UCSD-AML1 (cell line): ENCODE results near the gene ACVR1.

ENCODE experiments used
- DNase-seq: peaks from one replicate; lab custom pipeline; 2025; ENCODE audit not compliant: unreplicated experiment; lab: John Stamatoyannopoulos, UW

Gene ACVR1

GRCh38 chr2:157857881-157858280 lies 18.2 kb downstream of the ACVR1 start:
- no peak for DNase-seq

DNA sequence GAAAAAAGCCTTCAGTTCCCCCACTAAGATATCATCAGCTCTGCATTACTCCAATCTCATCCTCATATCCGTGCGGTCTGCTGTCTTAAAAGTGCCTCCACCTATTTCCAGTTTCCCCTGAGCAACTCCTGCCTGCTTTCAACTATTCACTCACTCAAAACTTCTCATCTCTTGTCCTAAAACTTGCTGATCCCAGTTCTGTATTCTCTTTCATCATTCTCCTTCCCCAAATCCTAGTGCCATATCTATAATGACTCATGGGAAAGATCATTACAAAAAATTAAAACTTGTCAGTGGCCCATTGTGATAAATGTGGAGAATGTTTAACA lies 20.0 kb downstream of the ACVR1 start:
- no peak for DNase-seq

DNA sequence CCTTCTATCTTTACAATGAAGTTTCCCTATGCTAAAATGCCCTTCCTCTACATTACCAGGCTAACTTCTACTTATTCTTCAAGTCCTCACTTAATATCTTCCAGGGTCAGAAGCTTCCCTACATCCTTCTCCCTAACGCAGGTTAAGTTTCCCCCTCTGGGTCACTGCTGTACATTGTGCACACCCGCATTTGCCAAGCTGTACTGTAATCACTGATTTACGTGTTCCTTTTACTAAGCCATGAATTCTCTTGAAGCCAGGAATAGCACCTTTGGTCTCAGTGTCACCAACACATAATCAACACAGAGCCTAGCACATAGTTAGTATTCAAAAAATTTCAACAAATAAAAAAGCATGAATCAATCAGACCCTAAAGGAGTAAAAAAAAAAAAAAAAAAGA lies 22.3 kb downstream of the ACVR1 start:
- DNase-seq, result no peak

GRCh38 chr2:157853211-157853610 lies 22.9 kb downstream of the ACVR1 start:
- no peak for DNase-seq

- no peak for DNase-seq
These were observed 26.5 kb downstream of the ACVR1 start for GRCh38 chr2:157849591-157849990.

DNA sequence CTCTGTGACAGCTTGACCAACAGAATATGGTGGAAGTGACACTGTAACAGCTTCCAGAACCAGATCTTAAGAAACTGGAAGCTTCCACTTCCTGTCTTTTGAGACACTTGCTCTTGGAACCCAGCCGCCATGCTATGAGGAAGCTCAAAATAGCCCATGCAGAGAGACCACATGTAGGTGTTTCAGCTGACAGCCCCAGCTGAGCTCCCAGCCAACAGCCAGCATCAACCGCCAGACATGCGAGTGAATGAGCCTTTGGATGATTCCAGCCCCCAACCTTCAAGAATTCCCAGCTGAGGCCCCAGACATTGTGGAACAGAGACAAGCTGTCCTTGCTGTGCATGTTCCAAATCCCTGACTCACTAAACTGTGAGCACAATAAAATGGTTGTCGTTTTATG lies 27.9 kb downstream of the ACVR1 start:
- no peak for DNase-seq

- no peak for DNase-seq
These were observed 31.0 kb downstream of the ACVR1 start for GRCh38 chr2:157845081-157845480.

DNA sequence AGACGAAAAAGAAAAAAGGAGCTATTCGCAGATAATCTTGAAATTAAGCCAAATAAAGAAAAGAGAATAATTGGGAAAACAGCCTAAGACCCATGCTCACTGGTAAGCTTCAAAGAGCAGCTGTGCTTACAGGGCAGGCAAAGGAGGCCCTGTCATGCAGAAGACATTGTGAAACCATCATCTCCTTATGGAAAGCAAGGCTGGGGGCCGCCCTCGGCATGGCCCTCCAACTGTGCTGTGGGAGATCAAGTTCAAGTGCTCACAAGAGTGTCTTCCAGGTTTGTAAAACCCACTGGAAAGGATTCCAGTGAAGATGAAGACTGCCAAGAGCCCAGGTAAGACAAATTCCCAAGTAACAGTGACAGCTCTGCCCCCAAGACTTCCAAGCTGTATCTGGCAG lies 32.2 kb downstream of the ACVR1 start:
- DNase-seq, result no peak

DNA sequence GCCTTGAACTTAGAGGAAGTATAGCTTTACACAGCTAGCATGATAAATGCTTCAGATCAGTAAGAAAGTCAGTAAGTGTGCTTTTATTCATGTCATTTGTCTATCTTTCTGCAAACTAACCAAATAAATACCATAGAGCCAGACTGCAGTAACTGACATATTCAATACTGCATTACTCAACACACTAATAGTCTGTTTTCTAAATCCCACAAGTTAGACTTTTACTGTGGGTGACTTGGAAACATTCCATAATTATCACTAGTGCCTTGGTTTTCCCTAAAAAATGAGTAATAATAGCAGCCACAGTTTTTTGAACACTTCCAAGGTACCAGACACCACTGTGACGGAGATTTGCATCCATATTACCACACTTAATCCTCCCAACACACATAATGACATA lies 33.0 kb downstream of the ACVR1 start:
- DNase-seq, result no peak

GRCh38 chr2:157842106-157842879 lies 33.8 kb downstream of the ACVR1 start:
- DNase-seq, result no peak

DNA sequence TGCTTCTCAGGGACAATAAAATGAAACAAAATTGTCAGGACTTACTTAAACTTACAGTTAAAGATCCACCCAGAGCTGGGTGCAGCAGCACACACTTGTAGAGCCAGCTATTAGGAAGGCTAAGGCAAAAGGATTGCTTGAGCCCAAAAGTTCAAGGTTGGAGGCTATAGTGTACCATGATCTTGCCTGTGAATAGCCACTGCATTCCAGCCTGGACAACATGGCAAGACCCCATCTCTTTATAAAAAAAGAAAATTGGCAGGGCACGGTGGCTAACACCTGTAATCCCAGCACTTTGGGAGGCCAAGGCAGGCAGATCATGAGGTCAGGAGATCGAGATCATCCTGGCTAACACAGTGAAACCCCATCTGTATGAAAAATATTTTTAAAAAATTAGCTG lies 34.6 kb downstream of the ACVR1 start:
- no peak for DNase-seq

DNA sequence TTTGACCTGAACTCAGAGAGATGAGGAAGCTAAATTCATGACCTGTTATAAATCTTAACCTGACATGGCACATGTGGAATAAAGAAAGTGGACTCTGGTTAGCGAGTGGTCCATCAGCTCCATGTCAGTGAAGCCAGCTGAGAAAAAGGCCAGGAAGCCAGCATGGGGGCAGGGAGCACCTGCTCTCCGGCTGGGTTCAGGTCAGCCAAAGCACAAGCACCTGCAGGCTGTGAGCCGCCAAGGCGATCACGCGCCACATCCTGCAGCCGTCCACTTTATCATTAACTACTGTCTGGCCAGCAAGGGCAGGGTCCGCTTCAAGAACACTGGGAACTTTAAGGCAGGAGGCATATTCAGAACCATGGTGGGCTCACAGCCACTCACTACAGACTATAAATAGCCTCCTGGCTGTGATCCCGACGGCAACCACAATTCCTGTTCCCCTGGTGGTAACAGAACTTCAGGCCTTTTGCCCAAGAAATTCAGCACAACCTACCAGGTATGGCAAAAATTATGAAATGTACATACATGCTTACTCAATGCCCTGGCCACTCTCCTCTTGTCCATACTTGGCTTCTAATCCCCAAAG lies 35.5 kb downstream of the ACVR1 start:
- DNase-seq, result no peak

DNA sequence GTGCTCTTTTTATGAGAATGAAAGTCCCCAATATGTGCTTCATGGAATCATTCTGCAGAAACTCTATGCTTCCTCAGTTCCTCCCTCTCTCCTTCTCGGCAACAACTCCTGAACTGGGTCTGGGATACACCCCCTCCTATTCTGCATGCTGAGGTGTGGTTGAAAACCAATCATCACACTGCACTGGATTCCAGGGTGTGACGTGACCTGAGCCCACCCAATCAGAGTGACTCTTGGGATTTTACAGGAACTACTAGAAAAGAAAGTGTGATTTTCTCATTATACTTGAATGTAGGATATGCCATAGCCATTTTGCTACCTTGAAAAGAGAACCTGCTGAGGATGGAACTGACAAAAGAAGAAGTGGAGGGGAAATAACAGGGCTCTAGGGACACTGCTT lies 36.3 kb downstream of the ACVR1 start:
- DNase-seq, result no peak

- no peak for DNase-seq
These were observed 36.8 kb downstream of the ACVR1 start for GRCh38 chr2:157839162-157839801.

DNA sequence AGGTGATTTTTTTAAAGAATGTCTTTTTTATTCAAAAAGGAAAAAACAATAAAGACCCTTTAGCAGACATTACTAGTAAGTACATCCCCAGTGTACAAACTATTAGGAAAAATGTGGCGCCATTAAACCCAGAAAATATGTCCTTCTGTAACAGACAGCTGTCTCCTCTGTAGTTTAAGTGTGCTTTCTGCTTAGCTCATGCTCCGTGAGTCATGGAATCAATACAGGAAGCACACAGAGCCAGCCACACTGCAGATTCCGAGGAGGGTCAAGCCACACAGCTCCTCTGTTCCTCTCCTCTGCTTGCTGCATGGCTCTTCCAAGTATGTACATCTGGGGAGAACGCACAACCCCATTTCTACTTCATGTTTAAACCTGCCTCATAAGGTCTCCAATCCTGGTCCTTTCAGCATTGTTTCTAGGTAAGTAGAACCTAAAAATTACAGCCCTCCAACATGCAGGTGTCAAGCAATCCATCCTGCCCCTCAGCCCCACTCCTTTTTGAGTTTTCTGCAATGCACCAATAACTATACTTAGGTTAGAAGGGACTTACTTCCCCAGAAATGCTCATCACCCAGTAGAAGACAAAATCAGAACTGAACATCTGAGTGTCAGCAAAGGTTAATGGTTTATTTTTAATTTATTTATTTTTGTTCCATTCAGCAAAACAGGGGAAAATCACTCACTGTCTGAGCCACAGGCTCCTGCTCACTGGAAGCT lies 37.5 kb downstream of the ACVR1 start:
- DNase-seq, result peak; percentile 51

- no peak for DNase-seq
These were observed 38.2 kb downstream of the ACVR1 start for GRCh38 chr2:157837851-157838441.

GRCh38 chr2:157836531-157836930 lies 39.6 kb downstream of the ACVR1 start:
- no peak for DNase-seq

DNA sequence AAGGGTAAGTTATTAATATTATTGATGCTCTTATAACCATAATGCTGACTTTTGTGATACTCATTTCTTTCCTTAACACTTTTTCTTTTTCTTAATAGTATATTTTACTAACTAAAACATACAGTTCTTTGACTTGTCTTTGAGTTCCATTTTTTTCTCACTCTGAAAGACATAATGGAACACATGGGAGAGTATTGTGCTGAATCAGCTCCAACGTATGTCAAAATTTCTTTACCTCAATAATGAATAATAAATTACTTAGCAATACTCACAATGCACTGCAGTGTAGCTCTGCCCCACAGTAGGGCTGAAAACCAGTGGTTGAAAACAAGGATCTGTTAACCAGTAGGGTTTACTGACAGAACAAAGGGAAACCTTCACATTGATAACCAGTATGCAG lies 40.7 kb downstream of the ACVR1 start:
- no peak for DNase-seq

- no peak for DNase-seq
These were observed 41.1 kb downstream of the ACVR1 start for GRCh38 chr2:157835006-157835405.

- no peak for DNase-seq
These were observed 42.4 kb downstream of the ACVR1 start for GRCh38 chr2:157833721-157834120.

GRCh38 chr2:157831573-157832315 lies 44.4 kb downstream of the ACVR1 start:
- no peak for DNase-seq
